OCI-LY3 (cell line): ENCODE measurements around the gene NEDD4L.

Experiments
- H2AFZ ChIP-seq: fragments of 200-600, 300-600 bp; shearing (Covaris generic); 2 replicates; pipeline ENCODE4 v1.6.0; 2014; ENCODE audit warnings: antibody characterized with exemption, low read depth, low read length
- H3K27ac ChIP-seq: fragments of 200-600, 300-600 bp; sonication (generic); 2 replicates; pipeline ENCODE4 v1.5.1; 2014; ENCODE audit warnings: mild to moderate bottlenecking, low read length, moderate library complexity, mixed read lengths
- H3K27me3 ChIP-seq: fragments of 200-600, 300-600 bp; sonication (generic); 2 replicates; pipeline ENCODE4 v1.6.1; 2014; ENCODE audit warnings: low read depth, low read length, mixed read lengths
- H3K36me3 ChIP-seq: fragments of 200-600, 300-600 bp; sonication (generic); replicated peaks from 2 replicates; pipeline ENCODE3; 2014; ENCODE audit warnings: low read depth, low read length, mixed read lengths
- H3K4me1 ChIP-seq: fragments of 300-600, 200-600 bp; sonication (generic); 2 replicates; pipeline ENCODE4 v1.6.1; 2014; ENCODE audit warnings: low read length, mixed read lengths
- H3K4me2 ChIP-seq: fragments of 200-600, 300-600 bp; sonication (generic); 2 replicates; pipeline ENCODE4 v1.6.1; 2014; ENCODE audit warnings: low read length, mixed read lengths
- H3K4me3 ChIP-seq: fragments of 300-600, 200-600 bp; sonication (generic); 2 replicates; pipeline ENCODE4 v1.5.1; 2014; ENCODE audit warnings: antibody characterized with exemption, mild to moderate bottlenecking, low read length, moderate library complexity
- H3K79me2 ChIP-seq: fragments of 300-600, 200-600 bp; shearing (Covaris generic); 2 replicates; pipeline ENCODE4 v1.6.1; 2014; ENCODE audit warnings: mild to moderate bottlenecking, low read length, mixed read lengths
- H3K9ac ChIP-seq: fragments of 300-600, 200-600 bp; shearing (Covaris generic); 2 replicates; pipeline ENCODE4 v1.6.0; 2014; ENCODE audit warnings: mild to moderate bottlenecking, low read length, moderate library complexity
- H3K9me3 ChIP-seq: fragments of 200-600, 300-600 bp; shearing (Covaris generic); 2 replicates; pipeline ENCODE4 v1.6.1; 2014; ENCODE audit warnings: low read length, mixed read lengths; ENCODE audit not compliant: insufficient read depth
- H4K20me1 ChIP-seq: fragments of 200-600, 300-600 bp; sonication (generic); 2 replicates; pipeline ENCODE4 v1.6.1; 2016; ENCODE audit warnings: low read length, mixed read lengths; ENCODE audit not compliant: insufficient read depth
- CTCF ChIP-seq: fragments of 200-600, 300-600 bp; sonication (generic); IDR thresholded peaks from 2 replicates; pipeline ENCODE4 v1.5.1; 2014; ENCODE audit warnings: antibody characterized with exemption, low read length, low read depth
- EZH2phosphoT487 ChIP-seq: fragments of 200-600 bp; shearing (Covaris generic); IDR thresholded peaks from 2 replicates; pipeline ENCODE4 v1.6.1; 2018; ENCODE audit warnings: antibody characterized with exemption, mixed run types, low read depth

Gene NEDD4L

GRCh38 chr18:58178511-58178910, 134.5 kb downstream of the NEDD4L start:
- no peak overlapping the region for H3K4me2 ChIP-seq
- no peak overlapping the region for H3K4me3 ChIP-seq
- H3K9me3 ChIP-seq: no peaks in the 10 kb centered on the region
- peaks cover 21% of the 10 kb centered on the region for H3K79me2 ChIP-seq
- peaks cover 19% of the 10 kb centered on the region for H4K20me1 ChIP-seq
- H3K4me1 ChIP-seq: peaks cover 9% of the 10 kb centered on the region; the same call in 1 of the 2 replicates
- H2AFZ ChIP-seq: no peak overlapping the region
- H3K27me3 ChIP-seq: no peaks in the 10 kb centered on the region
- TF ChIP-seq CTCF (no peak), EZH2phosphoT487 (no peak)
- no peak overlapping the region for H3K9ac ChIP-seq
- no peaks in the 10 kb centered on the region for H3K36me3 ChIP-seq
- no peak overlapping the region for H3K27ac ChIP-seq

- peaks cover 29% of the 10 kb centered on the region for H3K79me2 ChIP-seq
- no peak overlapping the region for H2AFZ ChIP-seq
- no peak overlapping the region for H3K9ac ChIP-seq
- no peak for TF ChIP-seq CTCF
- no peak for TF ChIP-seq EZH2phosphoT487
- H3K36me3 ChIP-seq: no peaks in the 10 kb centered on the region
- peaks cover 9% of the 10 kb centered on the region; the same call in 1 of the 2 replicates for H3K4me1 ChIP-seq
- no peak overlapping the region for H3K4me2 ChIP-seq
- no peak overlapping the region for H3K27ac ChIP-seq
- H3K4me3 ChIP-seq: no peak overlapping the region
- no peaks in the 10 kb centered on the region for H3K27me3 ChIP-seq
- H3K9me3 ChIP-seq: no peaks in the 10 kb centered on the region
- H4K20me1 ChIP-seq: peaks cover 10% of the 10 kb centered on the region
Observed at GRCh38 chr18:58180172-58180571, 136.1 kb downstream of the NEDD4L start.

- no peak overlapping the region for H3K27ac ChIP-seq
- no peak overlapping the region for H2AFZ ChIP-seq
- H3K27me3 ChIP-seq: no peaks in the 10 kb centered on the region
- H3K4me2 ChIP-seq: no peak overlapping the region
- H3K9me3 ChIP-seq: no peaks in the 10 kb centered on the region
- H3K4me3 ChIP-seq: no peak overlapping the region
- TF ChIP-seq EZH2phosphoT487: no peak
- TF ChIP-seq CTCF: peak; percentile 100
- H3K9ac ChIP-seq: no peak overlapping the region
- peaks cover 9% of the 10 kb centered on the region; the same call in 1 of the 2 replicates for H3K4me1 ChIP-seq
- no peaks in the 10 kb centered on the region for H3K36me3 ChIP-seq
- H3K79me2 ChIP-seq: peaks cover 29% of the 10 kb centered on the region
- H4K20me1 ChIP-seq: 0 out of 2 replicates have a peak, but pooled peaks cover 4% of the 10 kb centered on the region
Observed at GRCh38 chr18:58180738-58181353, 136.8 kb downstream of the NEDD4L start.

- no peaks in the 10 kb centered on the region for H3K36me3 ChIP-seq
- H3K4me1 ChIP-seq: peaks cover 7% of the 10 kb centered on the region; the same call in 1 of the 2 replicates
- H3K9ac ChIP-seq: no peak overlapping the region
- H4K20me1 ChIP-seq: 0 out of 2 replicates have a peak, but pooled peaks cover 4% of the 10 kb centered on the region
- no peak for TF ChIP-seq EZH2phosphoT487
- H3K27ac ChIP-seq: no peak overlapping the region
- no peak overlapping the region for H3K4me2 ChIP-seq
- no peak overlapping the region for H3K4me3 ChIP-seq
- no peaks in the 10 kb centered on the region for H3K9me3 ChIP-seq
- H3K79me2 ChIP-seq: peaks cover 29% of the 10 kb centered on the region
- H3K27me3 ChIP-seq: no peaks in the 10 kb centered on the region
- no peak overlapping the region for H2AFZ ChIP-seq
Observed at GRCh38 chr18:58181988-58182387, 138.0 kb downstream of the NEDD4L start.
